ENCODE measurements around the gene UBE2H. TPM values are rescaled to one million over a fixed set of nuclear protein-coding genes. Genes with fewer than 3 reads are reported as not detected.
A peak's percentile ranks its signal among the peaks of the same experiment; 100 is the strongest.
"Not testable (repeated sequence)": the region's sequence is repeated elsewhere in the genome, so short reads cannot be mapped to it uniquely, and the experiment has no call there.

UBE2H gene
- total RNA-seq, 1 donor from 2014 or later: 127 TPM

GRCh38 chr7:129968592-129969383 is 16.0 kb upstream of the UBE2H start:
- DNase-seq (ENCODE audit: low read depth): no peak
- no peaks in the 10 kb centered on the region for H3K36me3 ChIP-seq (ENCODE audit: control insufficient read depth, insufficient read depth, low read length)
- TF ChIP-seq CTCF (IDR thresholded peaks at IDR 0.05; ENCODE audit: insufficient read depth, low read length, poor library complexity, severe bottlenecking): no peak
- no peak overlapping the region for H3K4me3 ChIP-seq (ENCODE audit: low read depth, low read length)
- no peaks in the 10 kb centered on the region for H3K27me3 ChIP-seq (ENCODE audit: control insufficient read depth, insufficient read depth, low read length)

DNA sequence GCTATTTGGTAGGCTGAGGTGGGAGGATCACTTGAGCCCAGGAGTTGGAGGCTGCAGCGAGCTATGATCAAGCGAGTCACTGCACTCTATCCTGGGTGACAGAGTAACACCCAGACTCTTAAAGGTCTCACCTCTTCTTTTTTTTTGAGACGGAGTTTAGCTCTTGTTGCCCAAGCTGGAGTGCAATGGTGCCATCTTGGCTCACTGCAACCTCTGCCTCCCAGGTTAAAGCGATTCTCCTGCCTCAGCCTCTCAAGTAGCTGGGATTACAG is 7.4 kb upstream of the UBE2H start:
- H3K4me3 ChIP-seq (ENCODE audit: low read depth, low read length); H3K36me3 ChIP-seq (ENCODE audit: control insufficient read depth, insufficient read depth, low read length); DNase-seq (ENCODE audit: low read depth); H3K27me3 ChIP-seq (ENCODE audit: control insufficient read depth, insufficient read depth, low read length): not testable (repeated sequence)

DNA sequence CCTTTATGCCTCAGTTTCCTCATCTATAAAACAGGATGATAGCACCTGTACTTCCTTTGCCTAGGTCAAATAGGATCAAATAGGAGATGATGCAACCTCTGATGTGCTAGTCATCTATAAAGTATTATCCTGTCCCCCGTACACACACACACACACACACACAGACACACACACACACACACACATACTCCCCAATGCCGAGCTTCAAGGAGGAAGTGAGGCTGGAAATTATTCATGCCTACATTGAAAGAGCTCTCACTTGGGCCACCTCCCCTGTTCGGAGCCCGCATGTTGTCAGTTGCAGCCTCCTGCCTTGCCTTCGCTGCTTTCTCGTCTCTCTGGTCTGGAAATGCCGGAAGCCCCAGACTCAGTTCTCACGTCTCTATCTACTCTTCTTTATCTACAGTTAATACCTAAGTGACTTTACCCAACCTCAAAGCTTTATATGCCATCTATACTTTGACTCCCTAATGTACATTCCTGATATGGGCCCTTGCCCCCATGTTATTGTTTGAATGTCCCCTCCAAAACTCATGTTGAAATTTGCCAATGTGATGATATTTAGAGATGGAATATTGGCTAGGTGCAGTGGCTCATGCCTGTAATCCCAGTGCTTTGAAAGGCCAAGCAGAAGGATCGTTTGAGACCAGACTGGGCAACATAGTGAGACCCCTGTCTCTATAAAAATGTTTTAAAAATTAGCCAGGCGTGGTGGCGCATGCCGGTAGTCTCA is 6.9 kb upstream of the UBE2H start:
- H3K36me3 ChIP-seq (ENCODE audit: control insufficient read depth, insufficient read depth, low read length): no peaks in the 10 kb centered on the region
- no peak for TF ChIP-seq CTCF (IDR thresholded peaks at IDR 0.05; ENCODE audit: insufficient read depth, low read length, poor library complexity, severe bottlenecking)
- no peak for DNase-seq (ENCODE audit: low read depth)
- H3K4me3 ChIP-seq (ENCODE audit: low read depth, low read length): no peak overlapping the region
- H3K27me3 ChIP-seq (ENCODE audit: control insufficient read depth, insufficient read depth, low read length): no peaks in the 10 kb centered on the region

GRCh38 chr7:129958643-129959470 is 6.1 kb upstream of the UBE2H start:
- TF ChIP-seq CTCF (IDR thresholded peaks at IDR 0.05; ENCODE audit: insufficient read depth, low read length, poor library complexity, severe bottlenecking): no peak
- Histone ChIP-seq H3K4me3 (ENCODE audit: low read depth, low read length) (no peak overlapping the region), H3K36me3 (ENCODE audit: control insufficient read depth, insufficient read depth, low read length) (no peaks in the 10 kb centered on the region), H3K27me3 (ENCODE audit: control insufficient read depth, insufficient read depth, low read length) (no peaks in the 10 kb centered on the region)
- DNase-seq (ENCODE audit: low read depth): peak; percentile 73

GRCh38 chr7:129955993-129956543 is 3.3 kb upstream of the UBE2H start:
- no peaks in the 10 kb centered on the region for H3K27me3 ChIP-seq (ENCODE audit: control insufficient read depth, insufficient read depth, low read length)
- no peak for TF ChIP-seq CTCF (IDR thresholded peaks at IDR 0.05; ENCODE audit: insufficient read depth, low read length, poor library complexity, severe bottlenecking)
- DNase-seq (ENCODE audit: low read depth): no peak
- no peak overlapping the region for H3K4me3 ChIP-seq (ENCODE audit: low read depth, low read length)
- no peaks in the 10 kb centered on the region for H3K36me3 ChIP-seq (ENCODE audit: control insufficient read depth, insufficient read depth, low read length)

Data from kidney epithelial cell (primary cell).